B cell (primary cell): Measurements from ENCODE around the gene MED9. TPM values are rescaled to one million over a fixed set of nuclear protein-coding genes. Genes with fewer than 3 reads are reported as not detected.

Experiments used
- ATAC-seq: fragments of 200-7000 bp; cut with Tn5 transposase; one replicate; pipeline ENCODE4 v1.10.0; 2021; ENCODE audit warnings: low read depth, mild to moderate bottlenecking, moderate number of reproducible peaks, moderate library complexity
- CTCF ChIA-PET: fragments of 350-600 bp; sonication (Branson Sonifier 250); formaldehyde crosslinking; loops from one replicate; lab custom pipeline; 2021; ENCODE audit warnings: antibody characterized with exemption, inconsistent platforms; lab: Charles Lee
- POLR2A ChIA-PET: fragments of 350-600 bp; sonication (Branson Sonifier 250); formaldehyde crosslinking; loops from one replicate; lab custom pipeline; 2021; ENCODE audit warnings: antibody characterized with exemption; lab: Charles Lee
- DNase-seq: peaks from one replicate; pipeline ENCODE4 v3.0.0; 2013
- H2AFZ ChIP-seq: 2 replicates; pipeline ENCODE4 v1.6.1; 2012; ENCODE audit warnings: mild to moderate bottlenecking, low read depth, low read length; ENCODE audit not compliant: insufficient read depth, poor library complexity, severe bottlenecking
- H3K27ac ChIP-seq, 2 donors: 1 replicate in 1 of 2; 2 replicates in 1 of 2; pipeline ENCODE4 v1.5.1; 2012 to 2013; ENCODE audit warnings: low read length in 2 of 2, mild to moderate bottlenecking in 2 of 2, moderate library complexity in 1 of 2
- H3K27me3 ChIP-seq, 4 experiments: fragments of 200-600 bp in 1 of 4; sonication (generic) in 1 of 4; replicated peaks in 1 of 4; 1 replicate in 2 of 4; 2 replicates in 2 of 4; pipeline versions ENCODE4 v1.6.1 to v1.7.0; 2013 to 2016; ENCODE audit warnings: low read length in 3 of 4, mild to moderate bottlenecking in 2 of 4, mixed read lengths in 1 of 4, moderate library complexity in 1 of 4; ENCODE audit not compliant: insufficient read depth in 4 of 4, control insufficient read depth in 3 of 4; ENCODE audit errors: control extremely low read depth in 1 of 4
- H3K36me3 ChIP-seq, 2 experiments: replicated peaks in 1 of 2; 1 replicate in 1 of 2; 2 replicates in 1 of 2; pipeline versions ENCODE4 v1.6.1 to v1.7.1; 2013; ENCODE audit warnings: low read length in 1 of 2; ENCODE audit not compliant: insufficient read depth in 2 of 2, control insufficient read depth in 1 of 2; ENCODE audit errors: control extremely low read depth in 1 of 2, extremely low read depth in 1 of 2
- H3K4me1 ChIP-seq, 2 donors: fragments of 200-600 bp in 1 of 2; sonication (generic) in 1 of 2; 1 replicate in 1 of 2; 2 replicates in 1 of 2; pipeline versions ENCODE4 v1.5.1 to v1.6.1; 2013 to 2017; ENCODE audit warnings: low read length in 2 of 2; ENCODE audit not compliant: control insufficient read depth in 2 of 2, insufficient read depth in 2 of 2
- H3K4me2 ChIP-seq: replicated peaks from 2 replicates; pipeline ENCODE3; 2012; ENCODE audit warnings: mild to moderate bottlenecking, low read depth, low read length; ENCODE audit not compliant: poor library complexity, severe bottlenecking
- H3K4me3 ChIP-seq, 5 experiments: fragments of 200-600 bp in 1 of 5; sonication (generic) in 1 of 5; 1 replicate in 3 of 5; 2 replicates in 2 of 5; pipeline versions ENCODE4 v1.5.1 to v1.7.0; 2011 to 2016; ENCODE audit warnings: low read length in 4 of 5, mild to moderate bottlenecking in 4 of 5, low read depth in 2 of 5, control low read depth in 1 of 5, moderate library complexity in 1 of 5; ENCODE audit not compliant: insufficient read depth in 1 of 5; ENCODE audit errors: control extremely low read depth in 1 of 5, extremely low read depth in 1 of 5
- H3K79me2 ChIP-seq: fragments of 200-600 bp; sonication (generic); one replicate; pipeline ENCODE4 v1.6.0; 2016; ENCODE audit warnings: low read length; ENCODE audit not compliant: control insufficient read depth, insufficient read depth
- H3K9ac ChIP-seq: fragments of 200-600 bp; sonication (generic); 2 replicates; pipeline ENCODE4 v1.6.1; 2017; ENCODE audit warnings: mild to moderate bottlenecking, low read length, moderate library complexity
- H3K9me3 ChIP-seq, 3 donors: one replicate each; pipeline versions ENCODE4 v1.6.1 to v1.7.1; 2013; ENCODE audit warnings: low read length in 2 of 3; ENCODE audit not compliant: control insufficient read depth in 2 of 3, insufficient read depth in 1 of 3; ENCODE audit errors: control extremely low read depth in 1 of 3
- H4K20me1 ChIP-seq: 2 replicates; pipeline ENCODE4 v1.6.0; 2012; ENCODE audit warnings: mild to moderate bottlenecking, low read length; ENCODE audit not compliant: insufficient read depth, control insufficient read depth, poor library complexity, severe bottlenecking
- H3K27ac Mint-ChIP-seq: one replicate; pipeline ENCODE4 v1.8.0; 2021; ENCODE audit warnings: mixed read lengths
- H3K27me3 Mint-ChIP-seq: one replicate; pipeline ENCODE4 v1.8.0; 2021; ENCODE audit warnings: mixed read lengths
- H3K4me1 Mint-ChIP-seq: one replicate; pipeline ENCODE4 v1.8.0; 2021; ENCODE audit warnings: mixed read lengths
- H3K4me3 Mint-ChIP-seq: one replicate; pipeline ENCODE4 v1.8.0; 2021; ENCODE audit warnings: mixed read lengths
- H3K9me3 Mint-ChIP-seq: one replicate; pipeline ENCODE4 v1.8.0; 2022; ENCODE audit warnings: mixed read lengths; ENCODE audit not compliant: insufficient read depth
- CTCF ChIP-seq: fragments of 200-600 bp; IDR thresholded peaks from one replicate; pipeline ENCODE4 v1.8.0; 2022; ENCODE audit warnings: antibody characterized with exemption, mild to moderate bottlenecking
- EZH2 ChIP-seq: IDR thresholded peaks from 2 replicates; pipeline ENCODE4 v1.6.1; 2012; ENCODE audit warnings: borderline replicate concordance, low read depth, mild to moderate bottlenecking, moderate library complexity, low read length; ENCODE audit not compliant: insufficient read depth, poor library complexity, severe bottlenecking
- WGBS: methylation state at CpG from one replicate; pipeline ENCODE4 v1.1.5; 2013; ENCODE audit warnings: missing lambda C conversion rate; ENCODE audit not compliant: insufficient coverage; 5-methylcytosine and 5-hydroxymethylcytosine counted together
- intact Hi-C: fragments of 100-400 bp; cut with micrococcal nuclease; formaldehyde crosslinking; loops from one replicate; pipeline ENCODE4 v1.10.0; 2022
- polyA plus RNA-seq: library from polyadenylated mRNA; depleted of rRNA; stranded (reverse); fragments of >200 nt; gene quantifications from 2 replicates; pipeline ENCODE4 v1.2.3, GENCODE V29; 2012
- total RNA-seq, 2 donors: library from RNA; stranded (reverse); fragments of 120-200 nt in 1 of 2; gene quantifications; 1 replicate in 1 of 2; 2 replicates in 1 of 2; pipeline versions ENCODE4 v1.2.3 to v1.2.4, GENCODE V29; 2013 to 2022

The MED9 gene
- total and polyA plus RNA-seq, 2 donors (not counting 1 experiment from before 2014, with no cell fraction given): 11.6 to 18.9 TPM

GRCh38 chr17:17527534-17527933, 50.7 kb downstream of the MED9 start:
- no peaks in the 10 kb centered on the region for H3K27me3 Mint-ChIP-seq
- Histone ChIP-seq H3K4me1 (no peaks in the 10 kb centered on the region), H3K9me3 (no peaks in the 10 kb centered on the region), H3K4me3 (no peak overlapping the region), H3K9ac (no peak overlapping the region), H3K27ac (no peak overlapping the region), H3K79me2 (peaks cover 7% of the 10 kb centered on the region), H3K27me3 (no peaks in the 10 kb centered on the region), H4K20me1 (no peaks in the 10 kb centered on the region), H2AFZ (no peak overlapping the region), H3K4me2 (no peak overlapping the region), H3K36me3 (no peaks in the 10 kb centered on the region)
- ChIA-PET POLR2A (no interaction called here), CTCF (no interaction called here)
- 98% methylated on average over 11 of the region's 11 CpGs for WGBS
- no peaks in the 10 kb centered on the region for H3K4me1 Mint-ChIP-seq
- no peak for ATAC-seq
- DNase-seq: no peak
- TF ChIP-seq CTCF (no peak), EZH2 (no peak)
- no peaks in the 10 kb centered on the region for H3K9me3 Mint-ChIP-seq
- no peak overlapping the region for H3K4me3 Mint-ChIP-seq
- intact Hi-C loops: no loop called here
- H3K27ac Mint-ChIP-seq: no peak overlapping the region

GRCh38 chr17:17527956-17528500, 51.2 kb downstream of the MED9 start:
- no peak overlapping the region for H3K4me3 ChIP-seq
- no peaks in the 10 kb centered on the region for H4K20me1 ChIP-seq
- Mint-ChIP-seq H3K9me3 (no peaks in the 10 kb centered on the region), H3K27ac (no peak overlapping the region), H3K4me3 (no peak overlapping the region), H3K4me1 (no peaks in the 10 kb centered on the region), H3K27me3 (no peaks in the 10 kb centered on the region)
- ChIA-PET CTCF (no interaction called here), POLR2A (no interaction called here)
- H3K9me3 ChIP-seq: no peaks in the 10 kb centered on the region
- H3K4me2 ChIP-seq: no peak overlapping the region
- no peak overlapping the region for H3K27ac ChIP-seq
- H3K79me2 ChIP-seq: peaks cover 7% of the 10 kb centered on the region
- intact Hi-C loops: no loop called here
- no peak for TF ChIP-seq CTCF
- TF ChIP-seq EZH2: no peak
- no peaks in the 10 kb centered on the region for H3K36me3 ChIP-seq
- H3K27me3 ChIP-seq: no peaks in the 10 kb centered on the region
- WGBS: 93% methylated on average over 16 of the region's 17 CpGs
- DNase-seq (no peak), ATAC-seq (no peak)
- H3K4me1 ChIP-seq: no peaks in the 10 kb centered on the region
- H2AFZ ChIP-seq: no peak overlapping the region
- no peak overlapping the region for H3K9ac ChIP-seq
